CD14-positive monocyte (primary cell): ENCODE data around the gene POU3F1. TPM values are rescaled to one million over a fixed set of nuclear protein-coding genes. Genes with fewer than 3 reads are reported as not detected.

Source experiments
- DNase-seq, 3 donors: peaks; one replicate each; pipeline ENCODE4 v3.0.0-alpha.2; 2011 to 2022
- H2AFZ ChIP-seq: 2 replicates; pipeline ENCODE4 v1.6.0; 2012; ENCODE audit warnings: mild to moderate bottlenecking, low read depth, low read length, inconsistent platforms; ENCODE audit not compliant: insufficient read depth, poor library complexity, severe bottlenecking
- H3K27ac ChIP-seq, 2 donors: 1 replicate in 1 of 2; 2 replicates in 1 of 2; pipeline ENCODE4 v1.5.1; 2012 to 2013; ENCODE audit warnings: low read length in 2 of 2, control low read depth in 1 of 2, inconsistent platforms in 1 of 2, low read depth in 1 of 2, mild to moderate bottlenecking in 1 of 2
- H3K27me3 ChIP-seq, 2 donors: one replicate each; pipeline versions ENCODE4 v1.6.0 to v1.6.1; 2011 to 2013; ENCODE audit warnings: low read length in 2 of 2; ENCODE audit not compliant: control insufficient read depth in 2 of 2, insufficient read depth in 2 of 2
- H3K36me3 ChIP-seq, 2 donors: replicated peaks in 1 of 2; 1 replicate in 1 of 2; 2 replicates in 1 of 2; pipeline versions ENCODE4 v1.5.1 to v1.6.1; 2012 to 2013; ENCODE audit warnings: low read length in 2 of 2, control low read depth in 1 of 2, inconsistent platforms in 1 of 2, mild to moderate bottlenecking in 1 of 2; ENCODE audit not compliant: insufficient read depth in 2 of 2, control insufficient read depth in 1 of 2
- H3K4me1 ChIP-seq, 2 donors: 1 replicate in 1 of 2; 2 replicates in 1 of 2; pipeline versions ENCODE4 v1.5.1 to v1.6.1; 2012 to 2013; ENCODE audit warnings: low read length in 2 of 2, control low read depth in 1 of 2, inconsistent platforms in 1 of 2, mild to moderate bottlenecking in 1 of 2, moderate library complexity in 1 of 2; ENCODE audit not compliant: insufficient read depth in 2 of 2, control insufficient read depth in 1 of 2
- H3K4me2 ChIP-seq: replicated peaks from 2 replicates; pipeline ENCODE3; 2012; ENCODE audit warnings: low read length, moderate library complexity, mild to moderate bottlenecking; ENCODE audit not compliant: poor library complexity, severe bottlenecking; ENCODE audit errors: extremely low read depth
- H3K4me3 ChIP-seq, 3 experiments: fragments of 200-600 bp in 1 of 3; sonication (generic) in 1 of 3; replicated peaks in 1 of 3; 1 replicate in 2 of 3; 2 replicates in 1 of 3; pipeline ENCODE4 v1.5.1; 2011 to 2013; ENCODE audit warnings: low read length in 3 of 3, mild to moderate bottlenecking in 3 of 3, control low read depth in 2 of 3, low read depth in 2 of 3, inconsistent platforms in 1 of 3, moderate library complexity in 1 of 3
- H3K79me2 ChIP-seq: 2 replicates; pipeline ENCODE4 v1.6.0; 2012; ENCODE audit warnings: mild to moderate bottlenecking, control low read depth, inconsistent platforms, low read length, moderate library complexity; ENCODE audit not compliant: insufficient read depth
- H3K9ac ChIP-seq: 2 replicates; pipeline ENCODE4 v1.6.0; 2017; ENCODE audit warnings: low read length, mild to moderate bottlenecking; ENCODE audit not compliant: insufficient read depth, poor library complexity, severe bottlenecking
- H3K9me3 ChIP-seq, 2 donors: replicated peaks in 1 of 2; 1 replicate in 1 of 2; 2 replicates in 1 of 2; pipeline versions ENCODE4 v1.5.1 to v1.6.1; 2012 to 2013; ENCODE audit warnings: low read length in 2 of 2, control low read depth in 1 of 2; ENCODE audit not compliant: control insufficient read depth in 1 of 2, insufficient read depth in 1 of 2
- H4K20me1 ChIP-seq: 2 replicates; pipeline ENCODE4 v1.6.0; 2012; ENCODE audit warnings: mild to moderate bottlenecking, low read length, control low read depth, moderate library complexity; ENCODE audit not compliant: insufficient read depth
- H3K27ac Mint-ChIP-seq, 7 donors: one replicate each; pipeline ENCODE4 v1.8.0; 2020; ENCODE audit warnings: mild to moderate bottlenecking in 7 of 7, mixed read lengths in 7 of 7, moderate library complexity in 6 of 7, inconsistent platforms in 2 of 7
- H3K27me3 Mint-ChIP-seq, 3 donors: one replicate each; pipeline ENCODE4 v1.8.0; 2021 to 2022; ENCODE audit warnings: low read depth in 3 of 3, mild to moderate bottlenecking in 3 of 3, mixed read lengths in 3 of 3, moderate library complexity in 3 of 3, inconsistent platforms in 1 of 3
- H3K36me3 Mint-ChIP-seq, 2 donors: one replicate each; pipeline ENCODE4 v1.8.0; 2020; ENCODE audit warnings: mixed read lengths in 2 of 2, inconsistent platforms in 1 of 2, mild to moderate bottlenecking in 1 of 2
- H3K4me1 Mint-ChIP-seq: one replicate; pipeline ENCODE4 v1.8.0; 2020; ENCODE audit warnings: mild to moderate bottlenecking, mixed read lengths
- H3K4me3 Mint-ChIP-seq, 2 donors: one replicate each; pipeline ENCODE4 v1.8.0; 2020; ENCODE audit warnings: mild to moderate bottlenecking in 2 of 2, mixed read lengths in 2 of 2, moderate library complexity in 1 of 2
- H3K9me3 Mint-ChIP-seq, 7 donors: one replicate each; pipeline ENCODE4 v1.8.0; 2020 to 2022; ENCODE audit warnings: mixed read lengths in 7 of 7, mild to moderate bottlenecking in 6 of 7, moderate library complexity in 6 of 7, inconsistent platforms in 2 of 7
- WGBS: methylation state at CpG from one replicate; pipeline ENCODE4 v1.1.5; 2013; ENCODE audit warnings: missing lambda C conversion rate; ENCODE audit not compliant: insufficient coverage; 5-methylcytosine and 5-hydroxymethylcytosine counted together
- intact Hi-C, 2 donors: fragments of 100-400 bp; cut with micrococcal nuclease; formaldehyde crosslinking; loops; one replicate each; pipeline versions ENCODE4 v1.15.0 to v1.15.1; 2023
- polyA plus RNA-seq, 3 donors: library from polyadenylated mRNA; depleted of rRNA in 1 of 3; unstranded in 2 of 3; stranded (reverse) in 1 of 3; fragments of 300-500 nt in 2 of 3; fragments of >200 nt in 1 of 3; fragmentation: Illumina TruSeq in 2 of 3; gene quantifications; 1 replicate in 2 of 3; 2 replicates in 1 of 3; pipeline ENCODE4 v1.2.3, GENCODE V29; 2012 to 2021
- TF ChIP-seq, protein P1 (sequence below): fragments of 200-600 bp; IDR thresholded peaks from one replicate; pipeline ENCODE4 v1.8.0; 2022; ENCODE audit warnings: antibody characterized with exemption, mild to moderate bottlenecking

Gene POU3F1
- polyA plus RNA-seq, 3 donors, result not detected

DNA sequence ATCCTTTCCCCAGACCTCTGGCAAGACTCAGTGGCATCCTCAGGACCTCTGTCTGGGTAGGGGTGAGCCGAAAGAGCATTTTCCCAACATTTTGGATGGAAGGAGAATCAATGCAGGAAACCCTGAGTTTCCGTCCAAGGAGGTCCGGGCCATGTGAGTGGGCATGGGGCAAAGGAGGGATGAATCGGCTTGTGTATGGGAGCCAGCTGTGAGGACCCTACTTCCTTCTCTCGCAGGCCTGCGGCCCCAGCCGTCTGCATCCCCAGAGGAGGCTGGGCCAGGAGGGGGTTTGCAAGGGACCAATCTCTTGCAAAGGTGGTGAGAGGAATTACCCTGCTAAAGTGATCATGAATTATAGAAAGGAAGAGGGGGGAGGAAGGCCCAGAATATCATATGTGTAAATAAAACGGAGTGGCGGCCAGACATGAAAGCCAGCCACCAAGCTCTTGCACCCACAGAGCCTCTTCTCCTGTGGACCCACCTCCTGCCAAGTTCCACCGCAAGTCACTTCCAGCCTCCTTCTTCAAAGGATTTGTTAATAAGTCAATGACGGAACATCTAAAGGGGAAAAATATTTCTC is 48.2 kb upstream of the POU3F1 start:
- Histone ChIP-seq H3K36me3 (no peaks in the 10 kb centered on the region), H4K20me1 (no peaks in the 10 kb centered on the region), H3K4me1 (no peaks in the 10 kb centered on the region), H3K4me3 (no peak overlapping the region), H3K27me3 (peaks cover 5 to 17% of the 10 kb centered on the region in 2 donors), H2AFZ (no peak overlapping the region), H3K4me2 (no peak overlapping the region), H3K27ac (no peak overlapping the region), H3K79me2 (no peaks in the 10 kb centered on the region), H3K9ac (no peak overlapping the region), H3K9me3 (no peaks in the 10 kb centered on the region)
- Mint-ChIP-seq H3K4me1 (peaks cover 3% of the 10 kb centered on the region), H3K27ac (no peak overlapping the region), H3K36me3 (no peaks in the 10 kb centered on the region), H3K9me3 (no peaks in the 10 kb centered on the region), H3K27me3 (peaks cover 15 to 22% (median 16%) of the 10 kb centered on the region in 3 donors), H3K4me3 (no peak overlapping the region)
- intact Hi-C loops, result no loop called here
- DNase-seq, result no peak
- 10% methylated on average over 5 of the region's 11 CpGs for WGBS
- TF ChIP-seq, protein P1, sequence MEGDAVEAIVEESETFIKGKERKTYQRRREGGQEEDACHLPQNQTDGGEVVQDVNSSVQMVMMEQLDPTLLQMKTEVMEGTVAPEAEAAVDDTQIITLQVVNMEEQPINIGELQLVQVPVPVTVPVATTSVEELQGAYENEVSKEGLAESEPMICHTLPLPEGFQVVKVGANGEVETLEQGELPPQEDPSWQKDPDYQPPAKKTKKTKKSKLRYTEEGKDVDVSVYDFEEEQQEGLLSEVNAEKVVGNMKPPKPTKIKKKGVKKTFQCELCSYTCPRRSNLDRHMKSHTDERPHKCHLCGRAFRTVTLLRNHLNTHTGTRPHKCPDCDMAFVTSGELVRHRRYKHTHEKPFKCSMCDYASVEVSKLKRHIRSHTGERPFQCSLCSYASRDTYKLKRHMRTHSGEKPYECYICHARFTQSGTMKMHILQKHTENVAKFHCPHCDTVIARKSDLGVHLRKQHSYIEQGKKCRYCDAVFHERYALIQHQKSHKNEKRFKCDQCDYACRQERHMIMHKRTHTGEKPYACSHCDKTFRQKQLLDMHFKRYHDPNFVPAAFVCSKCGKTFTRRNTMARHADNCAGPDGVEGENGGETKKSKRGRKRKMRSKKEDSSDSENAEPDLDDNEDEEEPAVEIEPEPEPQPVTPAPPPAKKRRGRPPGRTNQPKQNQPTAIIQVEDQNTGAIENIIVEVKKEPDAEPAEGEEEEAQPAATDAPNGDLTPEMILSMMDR, result no peak

DNA sequence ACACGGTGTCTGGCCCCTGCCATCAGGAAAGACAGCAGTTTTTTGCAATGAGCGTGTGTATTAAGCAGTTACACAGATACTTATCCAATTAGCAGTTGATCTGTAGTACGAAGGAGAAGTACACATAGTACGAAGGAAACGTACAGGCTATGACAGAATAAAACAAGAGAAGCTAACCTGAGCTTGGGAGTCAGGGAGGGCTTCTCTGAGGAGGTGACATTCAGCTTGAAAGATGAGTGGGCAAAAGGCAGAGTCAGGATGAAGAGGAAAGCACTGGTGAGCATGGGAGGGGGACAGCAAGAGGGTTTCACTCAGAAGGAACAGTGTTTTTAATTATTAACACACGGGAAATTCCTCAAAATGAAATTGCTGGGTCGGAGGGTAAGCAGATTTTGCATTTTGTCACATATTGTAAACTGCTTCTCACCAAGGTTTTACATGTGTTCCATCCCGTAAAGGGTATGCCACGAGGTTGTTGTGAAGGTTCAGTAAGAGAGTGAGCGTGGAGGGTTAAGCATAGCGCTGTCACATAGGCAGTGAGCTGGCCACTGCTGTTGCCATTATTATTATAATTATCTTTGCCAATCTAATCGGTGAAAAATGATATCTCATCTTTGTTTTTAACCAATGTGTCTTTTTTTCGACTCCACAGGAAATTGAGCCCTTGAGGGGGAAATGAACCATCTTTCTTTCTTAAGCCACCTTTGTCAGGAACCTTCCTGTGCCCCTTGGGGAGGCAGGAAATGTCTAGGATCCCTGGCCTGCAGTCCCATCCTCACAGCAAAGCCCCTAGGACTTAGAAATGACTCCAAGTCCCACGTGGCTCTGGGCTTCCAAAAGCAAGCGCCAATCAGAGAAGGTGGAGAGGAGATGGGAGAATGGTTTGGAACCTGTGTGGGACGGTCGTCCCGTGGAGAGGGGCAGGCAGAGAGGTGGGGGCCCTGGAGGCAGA is 47.3 kb upstream of the POU3F1 start:
- Histone ChIP-seq H3K4me1 (no peaks in the 10 kb centered on the region), H3K9ac (no peak overlapping the region), H3K9me3 (no peaks in the 10 kb centered on the region), H3K79me2 (no peaks in the 10 kb centered on the region), H3K27ac (no peak overlapping the region), H3K27me3 (peaks cover 5 to 17% of the 10 kb centered on the region in 2 donors), H2AFZ (no peak overlapping the region), H3K4me2 (no peak overlapping the region), H3K36me3 (no peaks in the 10 kb centered on the region), H3K4me3 (no peak overlapping the region), H4K20me1 (no peaks in the 10 kb centered on the region)
- Mint-ChIP-seq H3K36me3 (no peaks in the 10 kb centered on the region), H3K27ac (no peak overlapping the region), H3K4me1 (peaks cover 3% of the 10 kb centered on the region), H3K27me3 (peaks cover 13 to 22% (median 16%) of the 10 kb centered on the region in 3 donors), H3K4me3 (peak overlapping the region in 1 of 2 donors; percentile 47), H3K9me3 (no peaks in the 10 kb centered on the region)
- TF ChIP-seq, protein P1, result no peak
- WGBS, result 75% methylated on average over 9 of the region's 18 CpGs
- no peak for DNase-seq
- intact Hi-C loops, result no loop called here
